Measurements from ENCODE around the gene IL36A.

IL36A gene

GRCh38 chr2:113005030-113005509 is at the start of gene IL36A:
TSS of gene IL36A (plus strand) at chr2:113005459. CDS start at chr2:113005872, 413 bp downstream.
- no peak for DNase-seq

GRCh38 chr2:112957511-112957910 is 47.7 kb upstream of the IL36A start:
- DNase-seq = no peak

GRCh38 chr2:112958428-112959108 is 46.7 kb upstream of the IL36A start:
- peak; percentile 63 to 76 for DNase-seq

GRCh38 chr2:112959109-112959812 is 46.0 kb upstream of the IL36A start:
- DNase-seq = no peak

- no peak for DNase-seq
These were observed 44.9 kb upstream of the IL36A start for GRCh38 chr2:112960230-112960825.

- no peak for DNase-seq
These were observed 42.7 kb upstream of the IL36A start for GRCh38 chr2:112962308-112963175.

- DNase-seq = no peak
These were observed 38.2 kb upstream of the IL36A start for GRCh38 chr2:112967023-112967422.

- no peak for DNase-seq
These were observed 32.7 kb upstream of the IL36A start for GRCh38 chr2:112972423-112973086.

- no peak for DNase-seq
These were observed 32.1 kb upstream of the IL36A start for GRCh38 chr2:112973156-112973555.

GRCh38 chr2:112977559-112978056 is 27.7 kb upstream of the IL36A start, which contains the start of gene IL36G:
TSS of gene IL36G (plus strand) at chr2:112978006. CDS start at chr2:112978639, 633 bp downstream.
- peak; percentile 55 to 82 for DNase-seq

GRCh38 chr2:112979731-112980130 is 25.5 kb upstream of the IL36A start:
- DNase-seq = no peak

GRCh38 chr2:112980537-112980936 is 24.7 kb upstream of the IL36A start:
- DNase-seq = no peak

- no peak for DNase-seq
These were observed 20.2 kb upstream of the IL36A start for GRCh38 chr2:112985090-112985489.

- DNase-seq = no peak
These were observed 15.6 kb upstream of the IL36A start for GRCh38 chr2:112989611-112990010.

GRCh38 chr2:112993831-112994230 is 11.4 kb upstream of the IL36A start:
- DNase-seq = no peak

- DNase-seq = no peak
These were observed 10.6 kb upstream of the IL36A start for GRCh38 chr2:112994648-112995047.

- DNase-seq = no peak
These were observed 9.8 kb upstream of the IL36A start for GRCh38 chr2:112995346-112995920.

GRCh38 chr2:112996635-112997034 is 8.6 kb upstream of the IL36A start:
- no peak for DNase-seq

GRCh38 chr2:112997151-112997550 is 8.1 kb upstream of the IL36A start:
- no peak for DNase-seq

- DNase-seq = no peak
These were observed 4.8 kb upstream of the IL36A start for GRCh38 chr2:113000436-113000835.

GRCh38 chr2:113002677-113003076 is 2.6 kb upstream of the IL36A start:
- DNase-seq = no peak

GRCh38 chr2:113007250-113007649 is 2.0 kb downstream of the IL36A start:
- DNase-seq = no peak

Measured in inflammatory macrophage treated with lipopolysaccharide for 1 hour (primary cell).